ENCODE data around the gene FARP1.
A peak's percentile ranks its signal among the peaks of the same experiment; 100 is the strongest.

FARP1 gene

DNA sequence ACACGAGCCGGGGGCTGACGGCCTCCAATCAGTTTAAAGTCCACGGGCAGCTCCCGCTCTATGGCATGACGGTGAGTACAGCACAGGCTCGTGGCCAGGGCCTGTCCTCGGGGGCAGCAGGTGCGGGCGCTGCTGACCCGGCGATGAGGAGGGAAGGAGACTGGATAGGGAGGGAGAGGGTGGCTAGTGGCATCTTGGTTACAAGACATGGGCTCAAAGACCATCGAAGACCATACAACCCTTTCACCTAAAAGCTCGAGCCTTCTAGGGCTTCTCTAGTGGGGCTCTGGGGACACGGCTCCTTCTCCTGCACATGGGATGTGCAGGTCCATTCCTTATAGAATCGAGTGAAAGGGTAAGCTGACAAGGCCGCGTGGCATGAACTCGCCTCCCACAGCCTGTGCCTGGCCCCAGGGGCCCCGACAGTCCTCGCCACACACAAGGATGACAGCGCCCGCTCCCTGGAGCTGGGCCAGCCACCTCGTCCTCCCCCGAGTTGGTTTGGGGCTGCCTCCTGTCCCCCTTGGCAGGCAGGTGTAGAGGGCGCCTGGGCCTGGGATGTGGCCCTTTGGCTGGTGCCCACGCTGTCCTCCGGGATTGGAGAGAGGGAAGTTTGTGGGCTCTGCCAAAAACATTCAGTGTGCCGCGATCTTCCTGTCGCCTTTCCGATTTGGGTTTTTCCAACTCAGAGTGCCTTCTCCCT, 296.4 kb downstream of the FARP1 start:
- no peak for DNase-seq (ENCODE audit: low read depth in 2 of 2, low spot score in 1 of 2)

GRCh38 chr13:98439896-98440295, 297.0 kb downstream of the FARP1 start:
- DNase-seq (ENCODE audit: low read depth in 2 of 2, low spot score in 1 of 2): no peak

DNA sequence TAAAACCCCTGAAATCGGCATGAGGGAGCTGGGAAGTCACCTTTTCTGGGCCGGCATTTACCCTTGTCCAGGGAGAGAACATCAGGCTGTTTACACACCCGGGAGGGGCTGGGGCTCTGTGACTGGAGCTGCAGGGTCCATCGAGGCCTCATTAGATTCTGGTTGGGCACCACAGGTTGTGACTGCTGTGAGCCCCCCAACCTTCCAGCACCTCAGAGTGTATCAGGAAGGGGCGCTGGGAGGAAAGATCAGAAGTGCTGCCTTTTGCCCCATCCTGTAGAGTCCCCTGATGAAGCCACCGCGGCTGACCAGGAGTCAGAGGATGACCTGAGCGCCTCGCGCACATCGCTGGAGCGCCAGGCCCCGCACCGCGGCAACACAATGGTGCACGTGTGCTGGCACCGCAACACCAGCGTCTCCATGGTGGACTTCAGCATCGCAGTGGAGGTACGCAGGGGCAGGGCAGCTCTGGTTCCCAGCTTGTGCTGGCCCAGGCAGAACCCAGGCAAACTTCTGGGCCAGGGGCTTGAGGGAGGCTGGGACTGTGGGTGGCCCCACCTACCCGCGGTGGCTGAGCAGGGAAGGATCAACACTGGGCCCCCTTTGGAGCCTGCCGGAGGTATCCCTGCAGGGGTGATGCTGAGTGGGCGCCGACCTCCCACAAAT, 297.6 kb downstream of the FARP1 start:
- no peak for DNase-seq (ENCODE audit: low read depth in 2 of 2, low spot score in 1 of 2)

DNA sequence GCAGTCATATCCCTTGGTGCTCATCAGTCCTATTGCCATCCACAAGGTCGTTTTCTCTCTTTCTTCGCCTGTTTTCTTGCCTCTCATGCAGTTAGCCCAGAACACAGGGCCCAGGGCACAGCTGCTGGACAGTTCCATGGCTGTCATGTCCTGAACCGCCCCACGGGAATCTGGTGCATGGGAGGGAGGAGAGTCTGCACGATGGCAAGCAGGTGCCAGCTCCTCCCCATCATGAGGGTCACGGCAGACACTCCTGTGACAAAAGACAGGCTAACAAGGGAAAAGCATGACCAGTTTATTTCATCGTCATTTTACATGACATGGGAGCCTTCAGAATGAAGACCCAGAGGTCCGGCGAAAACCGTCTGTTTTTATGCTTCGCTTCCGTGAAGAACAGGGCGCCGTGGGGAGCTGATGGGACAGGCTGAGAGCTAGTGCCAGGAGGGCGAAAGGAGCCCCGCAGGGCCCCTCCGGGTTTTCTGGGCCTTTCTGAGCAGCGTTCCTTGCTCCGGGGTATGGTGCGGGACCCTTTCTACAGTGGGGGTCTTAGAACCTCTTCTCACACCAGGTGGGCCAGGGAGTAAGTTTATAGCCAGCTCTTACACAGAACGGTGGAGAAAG, 298.3 kb downstream of the FARP1 start:
- no peak for DNase-seq (ENCODE audit: low read depth in 2 of 2, low spot score in 1 of 2)

DNA sequence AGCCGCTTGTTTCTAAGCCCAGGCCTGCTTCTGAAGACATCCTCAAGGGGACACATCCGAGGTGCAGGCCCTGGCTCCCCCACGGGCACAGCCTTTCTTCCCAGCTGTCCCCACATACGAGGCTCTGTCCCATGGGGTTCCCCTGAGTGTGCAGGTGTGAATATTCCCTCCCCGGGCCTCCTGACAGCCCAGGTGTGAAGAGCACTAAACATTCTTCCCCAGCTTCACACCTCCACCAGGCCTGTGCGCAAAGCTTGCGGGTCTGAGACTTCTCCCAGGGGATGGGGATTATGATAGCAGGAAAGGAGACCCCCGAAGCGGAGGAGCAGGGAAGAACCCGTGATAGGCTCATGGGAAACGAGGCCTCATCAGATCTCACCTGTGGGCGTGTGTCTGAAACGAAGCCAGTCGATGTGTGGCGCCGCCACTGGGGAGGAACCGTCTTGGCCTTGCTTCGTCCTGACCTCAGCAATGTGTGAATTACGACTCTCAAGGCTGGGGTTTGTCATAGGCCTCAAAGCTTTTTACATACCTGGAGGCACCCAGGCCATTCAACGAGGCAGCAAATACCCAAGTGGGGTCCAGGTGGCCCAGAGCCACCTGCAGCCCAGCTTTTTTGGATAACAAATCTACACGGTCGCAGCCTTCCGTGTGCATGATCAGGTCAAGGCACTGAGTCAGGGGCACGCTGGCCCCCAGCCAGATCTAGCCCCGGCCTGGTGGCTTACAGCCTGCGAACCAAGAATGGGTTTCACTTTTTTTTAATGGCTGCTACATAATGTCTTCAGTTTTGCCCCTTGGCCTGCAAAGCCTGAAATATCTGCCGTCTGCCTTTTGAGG, 299.7 kb downstream of the FARP1 start:
- no peak for DNase-seq (ENCODE audit: low read depth in 2 of 2, low spot score in 1 of 2)

GRCh38 chr13:98443329-98443728, 300.4 kb downstream of the FARP1 start:
- DNase-seq (ENCODE audit: low read depth in 2 of 2, low spot score in 1 of 2): no peak

DNA sequence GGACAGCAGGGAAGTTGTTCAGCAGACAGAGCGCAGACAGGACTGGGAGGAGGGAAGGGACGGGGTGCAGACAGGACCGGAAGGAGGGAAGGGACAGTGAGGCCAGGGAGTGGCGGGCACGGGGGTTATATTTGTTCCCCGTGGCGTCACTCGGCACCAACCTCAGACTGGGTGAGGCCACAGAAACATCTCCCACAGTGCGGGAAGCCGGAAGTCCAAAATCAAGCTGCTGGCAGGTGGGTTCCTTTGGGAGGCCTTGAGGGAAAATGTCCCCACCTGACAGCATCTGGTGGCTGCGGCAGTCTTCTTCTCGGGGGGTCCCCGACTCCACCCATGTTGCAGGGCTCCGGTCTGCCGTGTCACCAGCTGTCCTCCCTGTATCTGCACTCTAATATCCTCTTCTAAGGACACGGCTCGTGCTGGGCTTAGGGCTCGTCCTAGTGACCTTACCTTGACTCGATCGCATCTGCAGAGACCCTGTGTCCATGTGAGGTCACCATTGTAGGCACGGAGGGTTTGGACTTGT, 301.0 kb downstream of the FARP1 start:
- no peak for DNase-seq (ENCODE audit: low read depth in 2 of 2, low spot score in 1 of 2)

DNA sequence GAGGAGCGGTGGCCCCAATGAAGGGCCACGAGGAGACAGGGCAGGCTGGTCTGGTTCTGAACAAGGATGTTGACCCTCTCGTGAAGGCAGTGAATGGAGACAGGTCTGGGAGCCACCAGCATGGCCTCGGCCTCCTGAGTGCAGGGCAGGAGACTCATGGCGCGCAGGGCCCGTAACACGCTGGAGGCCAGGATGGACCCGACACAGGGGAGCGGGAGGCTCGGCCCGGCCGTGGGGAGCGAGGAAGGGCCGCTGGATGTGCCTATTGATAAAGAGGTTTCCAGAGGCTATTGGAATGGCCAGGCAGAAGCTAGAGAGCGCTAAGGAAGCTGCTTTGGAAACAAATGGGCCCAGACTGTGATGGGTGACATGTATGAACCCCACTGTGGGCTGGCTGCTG, 301.5 kb downstream of the FARP1 start:
- no peak for DNase-seq (ENCODE audit: low read depth in 2 of 2, low spot score in 1 of 2)

- DNase-seq (ENCODE audit: low read depth in 2 of 2, low spot score in 1 of 2): peak; percentile 48 to 60
These were observed 302.7 kb downstream of the FARP1 start for GRCh38 chr13:98445340-98446233.

GRCh38 chr13:98446234-98446621, 303.3 kb downstream of the FARP1 start:
- DNase-seq (ENCODE audit: low read depth in 2 of 2, low spot score in 1 of 2): no peak

DNA sequence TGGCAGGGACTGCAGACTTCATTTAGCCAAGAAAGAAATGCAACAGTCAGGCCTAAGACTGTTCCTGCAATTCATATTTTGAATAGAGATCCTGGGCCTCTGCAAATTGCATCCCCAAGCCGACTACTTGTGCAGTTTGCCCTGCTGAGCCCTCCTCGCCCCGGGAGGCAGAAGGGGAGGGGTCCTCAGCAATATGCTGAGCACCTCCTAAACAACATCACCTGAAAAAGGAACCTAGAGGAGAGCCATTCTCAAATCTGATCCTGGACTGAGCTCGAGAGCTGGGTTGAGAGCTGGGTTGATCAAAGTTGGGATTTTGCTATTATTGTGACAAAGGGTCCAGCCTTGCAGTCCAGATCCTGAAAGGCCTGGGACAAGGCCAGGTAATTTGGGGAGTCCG, 304.2 kb downstream of the FARP1 start:
- no peak for DNase-seq (ENCODE audit: low read depth in 2 of 2, low spot score in 1 of 2)

GRCh38 chr13:98447881-98448641, 305.2 kb downstream of the FARP1 start:
- DNase-seq (ENCODE audit: low read depth in 2 of 2, low spot score in 1 of 2): no peak

- DNase-seq (ENCODE audit: low read depth in 2 of 2, low spot score in 1 of 2): no peak
These were observed 305.7 kb downstream of the FARP1 start for GRCh38 chr13:98448642-98448928.

GRCh38 chr13:98449273-98449672, 306.4 kb downstream of the FARP1 start:
- no peak for DNase-seq (ENCODE audit: low read depth in 2 of 2, low spot score in 1 of 2)

GRCh38 chr13:98450026-98450425, 307.1 kb downstream of the FARP1 start:
- no peak for DNase-seq (ENCODE audit: low read depth in 2 of 2, low spot score in 1 of 2)

GRCh38 chr13:98450539-98451111, 307.7 kb downstream of the FARP1 start:
- DNase-seq (ENCODE audit: low read depth in 2 of 2, low spot score in 1 of 2): no peak

DNA sequence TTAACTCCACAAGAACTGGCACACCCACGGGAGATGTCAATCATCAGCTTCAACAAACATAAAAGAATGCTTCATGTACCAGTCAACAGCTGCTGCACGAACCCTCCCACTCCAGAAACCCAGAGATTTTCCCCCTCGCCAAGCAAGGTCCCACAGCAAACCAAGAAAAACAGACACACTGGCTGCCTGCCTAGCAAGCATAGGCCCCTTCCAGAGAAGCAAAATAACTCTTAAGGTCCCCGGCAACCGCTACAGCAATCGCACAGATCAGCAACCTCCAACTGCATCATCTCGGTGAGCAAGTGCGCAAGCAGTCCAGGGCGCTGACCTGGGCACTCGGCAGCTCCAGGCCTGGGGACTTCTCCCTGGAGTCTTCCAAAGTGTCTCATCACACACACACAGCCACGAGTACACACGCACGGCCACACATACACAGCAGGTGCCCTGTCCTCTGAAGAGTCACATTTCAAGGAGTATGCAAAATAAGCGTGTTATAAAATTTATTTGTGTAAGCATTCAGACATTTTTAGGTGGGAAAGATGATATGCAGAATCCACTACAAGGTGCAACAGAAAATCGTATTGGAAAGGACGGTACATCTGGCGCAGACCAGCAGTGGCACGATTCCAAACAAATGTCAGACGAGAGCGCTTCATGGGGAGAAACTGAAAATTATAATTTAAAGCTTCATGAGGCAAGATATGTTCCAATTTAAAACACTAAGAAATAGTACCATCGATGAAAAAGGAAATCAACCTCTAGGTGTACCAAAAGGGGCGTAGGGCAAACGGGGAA, 309.0 kb downstream of the FARP1 start:
- DNase-seq (ENCODE audit: low read depth in 2 of 2, low spot score in 1 of 2): no peak

Measured in stimulated activated CD8-positive, alpha-beta memory T cell treated with anti-CD3 and anti-CD28 coated beads, Interleukin-4, amount 100 ng/mL, for 4 hours (primary cell).